ENCODE measurements around the gene SLC8A2.

The SLC8A2 gene

DNA sequence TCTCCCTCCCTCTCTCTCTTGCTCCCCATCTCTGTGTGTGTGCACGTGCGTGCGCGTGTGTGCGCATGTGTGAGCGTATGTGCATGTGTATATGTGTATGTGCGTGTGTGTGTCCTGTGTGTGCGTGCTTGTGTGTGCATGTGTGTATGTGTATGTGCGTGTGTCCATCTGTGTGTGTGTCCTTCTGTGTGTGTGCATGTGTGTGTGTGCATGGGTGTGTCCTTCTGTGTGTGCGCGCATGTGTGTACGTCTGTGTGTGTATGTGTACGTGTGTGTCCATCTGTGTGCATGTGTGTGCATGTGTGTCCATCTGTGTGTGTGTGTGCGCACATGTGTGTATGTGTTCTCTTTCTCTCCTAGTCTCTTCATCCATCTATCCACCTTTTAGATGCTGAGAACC, 12.2 kb downstream of the SLC8A2 start:
- DNase-seq (ENCODE audit: low read depth in 2 of 2), result no peak

DNA sequence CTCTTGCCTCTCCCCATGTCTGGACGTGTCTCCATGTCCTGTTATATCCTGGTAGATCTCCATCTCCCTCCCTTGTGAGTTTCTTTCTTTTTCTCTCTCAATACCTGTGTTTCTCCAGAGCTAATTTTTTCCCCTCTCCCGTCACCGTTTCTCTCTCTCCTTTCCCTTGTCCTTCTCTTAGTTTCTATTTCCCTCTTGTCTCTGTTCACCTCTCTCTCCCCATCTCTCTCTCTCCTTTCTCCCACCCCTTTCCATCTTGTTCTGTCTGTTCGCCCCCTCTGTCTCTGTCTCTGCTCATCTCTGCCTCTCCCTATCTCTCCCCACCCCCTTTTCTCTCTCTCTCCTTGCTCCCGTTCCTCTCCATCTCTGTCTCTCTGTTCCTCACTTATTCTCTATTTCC, 13.0 kb downstream of the SLC8A2 start:
- no peak for DNase-seq (ENCODE audit: low read depth in 2 of 2)

DNA sequence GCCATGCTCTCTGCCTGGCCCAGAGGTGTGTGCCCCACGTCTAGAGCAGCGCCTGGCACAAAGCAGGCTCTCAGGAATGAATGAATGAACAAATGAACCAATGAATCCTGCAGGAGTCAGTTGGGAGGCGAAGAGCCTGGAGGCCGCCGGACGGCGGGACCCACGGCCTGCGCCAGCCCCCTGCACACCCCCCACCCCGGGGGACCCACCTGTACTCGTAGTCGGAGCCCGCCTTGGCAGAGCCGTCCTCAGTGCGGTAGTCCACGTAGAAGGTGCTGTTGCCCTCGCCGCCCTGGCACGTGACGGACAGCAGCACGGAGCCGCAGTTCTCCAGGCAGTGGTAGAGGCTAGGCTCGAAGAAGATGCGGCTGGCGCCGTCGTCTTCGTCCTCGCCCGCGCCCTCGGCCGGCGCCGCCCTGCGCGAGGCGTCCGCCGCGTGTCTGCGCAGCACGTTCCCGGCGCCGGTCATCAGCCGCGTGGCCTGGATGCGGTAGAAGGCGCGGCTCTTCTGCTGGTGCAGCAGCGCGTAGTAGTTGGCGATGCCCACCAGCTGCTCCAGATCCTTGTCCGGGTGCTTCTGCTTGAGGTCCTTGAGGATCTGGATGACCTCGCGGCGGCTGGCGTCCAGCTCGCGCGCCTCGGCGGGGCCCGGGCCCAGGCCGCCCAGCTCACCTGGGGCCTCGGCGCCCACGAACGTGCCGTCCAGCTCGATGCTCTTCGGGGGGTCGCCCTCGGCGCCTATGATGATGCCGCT, 14.8 kb downstream of the SLC8A2 start:
- no peak for DNase-seq (ENCODE audit: low read depth in 2 of 2)

DNA sequence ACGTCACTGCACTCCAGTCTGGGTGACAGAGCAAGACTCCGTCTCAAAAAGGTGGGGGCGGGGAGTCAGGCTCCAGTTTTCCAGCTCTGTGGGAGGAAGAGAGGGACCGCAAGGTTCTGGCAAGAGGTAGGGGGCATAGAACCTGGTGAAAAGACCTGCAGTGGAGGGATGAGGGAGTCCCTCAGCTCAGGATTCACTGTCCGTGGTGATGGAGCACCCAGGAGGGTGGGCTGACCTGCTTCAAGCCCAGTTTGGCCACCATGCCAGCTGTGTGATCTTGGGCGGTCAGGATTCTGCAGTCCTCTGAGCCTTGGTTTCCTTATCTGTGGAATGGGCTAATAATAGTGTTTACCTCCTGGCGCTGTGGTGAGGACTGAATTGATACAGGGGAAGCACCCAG, 21.2 kb downstream of the SLC8A2 start:
- no peak for DNase-seq (ENCODE audit: low read depth in 2 of 2)

DNA sequence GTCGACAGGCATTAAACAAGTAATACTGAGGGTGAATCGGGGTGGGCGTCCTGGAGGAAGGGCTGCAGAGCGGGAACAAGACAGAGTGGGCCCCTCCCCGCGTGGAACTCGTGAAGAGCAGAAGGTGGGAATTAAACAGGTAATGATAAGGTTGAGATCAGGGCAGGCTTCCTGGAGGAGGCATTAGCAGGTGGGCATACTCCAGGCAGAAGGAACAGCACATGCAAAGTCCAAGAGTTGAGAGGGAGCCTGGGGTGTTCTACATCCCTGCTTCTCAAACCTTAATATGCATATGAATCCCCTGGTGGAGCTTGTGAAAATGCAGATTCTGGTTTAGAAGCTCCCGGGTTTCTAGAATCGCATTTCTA, 23.3 kb downstream of the SLC8A2 start:
- no peak for DNase-seq (ENCODE audit: low read depth in 2 of 2)

DNA sequence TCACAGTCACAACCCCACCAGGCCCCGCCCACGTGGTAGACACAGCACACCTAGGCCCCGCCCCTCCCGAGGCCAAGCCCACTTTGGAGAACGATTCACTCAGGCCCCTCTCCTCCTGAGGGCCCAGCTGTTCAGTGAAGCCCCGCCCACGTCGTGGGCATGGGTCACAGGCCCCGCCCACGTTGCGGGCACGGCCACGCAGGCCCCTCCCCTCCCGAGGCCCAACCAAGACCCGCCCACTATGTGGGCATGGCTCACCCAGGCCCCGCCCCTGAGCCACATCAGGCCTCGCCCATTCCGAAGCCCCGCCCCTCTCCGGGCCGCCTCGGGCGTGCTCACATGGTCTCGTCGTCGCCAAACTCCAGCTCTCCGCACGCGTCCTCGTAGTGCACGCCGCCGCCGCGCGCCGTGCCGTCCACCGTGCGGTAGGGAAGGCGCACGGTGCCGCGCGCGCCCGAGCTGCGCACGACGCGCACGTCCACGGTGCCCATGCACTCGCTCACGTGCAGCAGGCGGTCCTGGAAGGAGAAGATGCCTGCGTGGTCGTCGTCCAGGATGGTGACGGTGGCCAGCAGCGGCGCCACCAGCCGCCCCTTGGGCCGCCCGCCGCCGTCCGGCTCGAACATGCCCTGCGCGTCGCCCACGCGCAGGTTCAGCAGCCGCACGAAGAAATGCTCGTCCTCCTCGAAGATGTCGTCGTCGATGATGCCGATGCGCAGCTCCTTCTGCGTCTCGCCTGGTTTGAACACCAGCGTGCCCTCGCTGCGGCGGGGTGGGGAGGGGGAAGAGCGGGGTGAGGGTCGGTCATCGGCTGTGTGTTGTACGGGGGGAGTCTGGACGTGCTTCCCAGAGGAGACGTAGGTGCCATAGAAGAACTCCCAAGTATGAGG, 24.0 kb downstream of the SLC8A2 start:
- peak; percentile 51 to 67 for DNase-seq (ENCODE audit: low read depth in 2 of 2)

DNA sequence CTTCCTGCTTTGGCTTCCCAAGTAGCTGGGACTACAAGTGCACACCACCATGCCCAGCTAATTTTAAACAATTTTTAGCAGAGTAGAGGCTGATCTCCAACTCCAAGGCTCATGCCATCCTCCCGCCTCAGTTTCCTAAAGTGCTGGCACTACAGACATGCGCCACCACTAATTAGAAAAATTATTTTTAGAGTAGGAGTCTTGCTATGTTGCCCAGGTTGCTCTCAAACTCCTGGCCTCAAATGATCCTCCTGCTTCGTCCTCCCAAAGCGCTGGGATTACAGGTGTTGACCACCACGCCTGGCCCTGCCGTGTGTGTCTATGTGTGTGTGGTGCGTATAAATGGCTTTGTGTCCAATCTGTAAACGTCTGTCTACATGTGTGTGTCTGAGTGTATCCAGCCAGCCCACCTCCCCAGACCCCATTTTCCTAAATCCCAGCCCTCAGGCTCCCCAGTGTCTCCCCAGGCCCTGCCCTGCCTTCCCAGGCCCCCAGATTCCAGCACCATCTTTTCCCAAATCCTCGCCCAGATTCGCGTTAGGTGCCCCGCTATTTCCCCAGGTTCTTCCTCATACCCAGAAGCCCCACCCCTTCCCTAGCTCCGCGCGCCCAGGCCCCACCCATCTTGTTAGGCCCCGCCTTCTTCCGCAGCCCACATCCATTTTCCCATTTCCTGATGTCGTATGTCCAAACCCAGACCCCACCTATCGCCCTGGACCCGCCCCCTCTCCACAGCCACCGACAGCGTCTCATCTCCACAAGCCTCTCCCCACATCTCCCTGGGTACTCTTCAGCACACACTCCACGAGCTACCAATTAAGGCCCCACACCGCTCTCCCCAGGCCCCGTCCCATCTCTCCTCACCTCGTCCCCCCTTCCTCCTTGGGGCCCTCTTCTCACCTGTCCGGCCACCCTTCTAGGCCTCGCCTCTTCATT, 24.9 kb downstream of the SLC8A2 start:
- DNase-seq (ENCODE audit: low read depth in 2 of 2), result peak in 1 of 2 donors; percentile 43

DNA sequence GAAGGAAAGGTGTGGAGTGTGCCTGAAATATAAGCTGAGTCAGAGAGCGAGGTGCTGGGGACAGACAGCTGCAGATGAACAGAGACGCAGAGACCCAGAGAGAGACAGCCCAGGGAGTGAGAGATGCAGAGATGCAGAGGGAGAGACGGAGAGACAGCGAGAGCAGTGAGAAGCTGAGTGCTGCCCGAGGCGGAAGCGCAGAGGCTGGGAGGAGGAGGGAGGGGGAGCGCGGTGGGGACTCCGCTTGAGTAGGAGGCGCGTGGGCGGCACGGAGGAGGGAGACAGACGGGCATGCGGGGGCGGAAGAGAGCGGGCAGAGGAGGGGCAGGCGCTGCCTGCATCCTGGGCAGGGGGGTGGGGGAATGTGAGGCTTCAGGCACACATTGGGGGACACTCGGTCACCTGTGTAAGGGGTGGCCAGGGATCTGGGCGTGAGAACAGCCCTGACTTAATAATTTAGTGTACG, 25.7 kb downstream of the SLC8A2 start:
- DNase-seq (ENCODE audit: low read depth in 2 of 2), result peak; percentile 25 to 30

DNA sequence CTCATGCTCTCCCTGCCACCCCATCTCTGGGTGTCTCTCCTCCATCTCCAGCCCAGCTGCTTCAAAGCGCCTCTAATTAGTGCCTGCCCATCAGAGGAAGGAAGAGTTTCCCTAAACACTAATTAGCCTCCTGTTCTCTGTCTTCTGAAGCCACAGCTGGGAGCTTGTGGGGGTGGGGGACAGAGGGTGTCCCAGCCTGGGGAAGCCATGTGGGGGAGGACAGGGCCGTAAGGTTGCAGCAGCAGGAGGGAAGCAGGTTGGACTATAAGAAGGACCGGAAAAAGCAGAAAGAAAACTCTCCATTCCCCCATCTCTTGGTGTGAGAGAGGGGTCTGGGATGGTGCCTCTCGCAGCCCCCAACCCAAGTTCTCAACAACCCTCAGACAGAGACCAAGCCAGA, 26.2 kb downstream of the SLC8A2 start:
- no peak for DNase-seq (ENCODE audit: low read depth in 2 of 2)

DNA sequence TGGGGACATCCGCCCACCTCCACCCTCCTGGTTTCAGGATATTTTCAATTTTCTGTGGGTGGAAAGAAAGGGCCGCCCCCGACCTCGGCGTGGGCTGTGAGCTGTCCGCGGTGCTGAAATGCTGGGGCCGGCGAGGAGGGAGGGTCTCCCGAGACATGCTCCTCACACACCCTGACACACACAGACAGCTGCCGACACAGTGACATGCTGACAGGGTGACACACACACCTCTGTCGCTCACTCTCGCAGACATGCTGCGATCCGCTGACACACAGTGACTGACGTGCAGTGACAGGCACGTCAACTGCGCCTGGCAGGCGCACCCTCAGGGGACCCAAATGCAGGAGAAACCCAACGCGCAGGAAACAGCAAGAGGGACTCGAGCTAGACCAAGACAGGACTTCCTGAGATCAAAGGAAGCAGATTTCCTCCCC, 27.3 kb downstream of the SLC8A2 start:
- no peak for DNase-seq (ENCODE audit: low read depth in 2 of 2)

DNA sequence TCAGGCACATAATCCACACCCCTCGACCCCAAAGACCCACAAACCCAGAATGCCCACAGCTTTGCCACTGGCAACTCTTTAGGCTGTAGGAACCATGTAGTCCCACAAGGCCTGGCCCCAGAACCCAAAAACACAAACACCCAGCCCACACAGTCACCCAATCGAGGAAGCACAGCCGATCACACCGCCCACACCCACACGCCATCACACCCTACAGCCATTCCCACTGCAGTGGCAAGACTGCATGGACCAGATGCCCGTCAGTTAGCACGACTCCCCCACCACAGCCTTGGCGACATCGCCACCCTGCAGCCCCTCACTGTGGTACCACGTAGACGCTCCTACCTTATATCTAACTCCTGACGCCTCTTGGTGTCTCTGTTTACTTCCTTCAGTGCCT, 28.4 kb downstream of the SLC8A2 start:
- no peak for DNase-seq (ENCODE audit: low read depth in 2 of 2)

DNA sequence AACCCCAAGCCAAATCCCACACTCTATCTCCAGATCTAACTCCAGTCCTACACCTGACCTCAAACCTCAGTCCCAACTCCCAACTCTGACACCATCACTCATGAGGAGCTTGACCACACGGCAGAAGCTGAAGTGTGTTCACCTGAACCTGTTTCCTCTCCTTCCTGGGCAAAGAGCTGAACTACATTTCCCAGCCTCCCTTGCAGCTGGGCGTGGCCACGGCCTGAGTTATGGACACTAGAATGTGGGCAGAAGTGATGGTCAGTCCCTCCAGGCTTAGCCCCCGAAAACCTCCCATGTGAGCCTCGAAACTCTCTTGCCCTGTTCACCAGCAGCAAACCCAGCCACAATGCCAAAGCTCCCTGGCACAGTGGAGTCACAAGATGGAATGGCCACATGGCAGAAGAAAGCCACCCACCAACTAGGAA, 32.9 kb downstream of the SLC8A2 start:
- no peak for DNase-seq (ENCODE audit: low read depth in 2 of 2)

DNA sequence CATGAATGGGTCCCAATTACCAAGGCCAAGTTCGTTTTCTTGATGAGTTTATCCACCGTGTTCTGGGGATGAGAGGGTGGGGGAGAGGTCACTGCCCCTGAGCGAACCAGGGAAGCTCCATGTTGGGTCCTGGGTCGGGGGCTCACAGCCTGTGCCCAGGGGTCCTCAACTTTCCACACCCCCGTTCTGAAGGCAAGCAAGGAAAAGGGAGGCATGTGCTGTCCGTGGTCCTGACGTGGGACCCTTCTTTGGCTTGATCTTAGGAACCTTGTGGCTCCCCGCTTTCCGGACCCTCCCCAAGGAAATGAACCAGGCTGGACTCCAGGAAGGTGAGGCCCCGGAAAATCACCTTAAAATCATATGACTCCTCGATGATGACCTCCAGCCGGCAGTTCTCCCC, 34.2 kb downstream of the SLC8A2 start:
- no peak for DNase-seq (ENCODE audit: low read depth in 2 of 2)

DNA sequence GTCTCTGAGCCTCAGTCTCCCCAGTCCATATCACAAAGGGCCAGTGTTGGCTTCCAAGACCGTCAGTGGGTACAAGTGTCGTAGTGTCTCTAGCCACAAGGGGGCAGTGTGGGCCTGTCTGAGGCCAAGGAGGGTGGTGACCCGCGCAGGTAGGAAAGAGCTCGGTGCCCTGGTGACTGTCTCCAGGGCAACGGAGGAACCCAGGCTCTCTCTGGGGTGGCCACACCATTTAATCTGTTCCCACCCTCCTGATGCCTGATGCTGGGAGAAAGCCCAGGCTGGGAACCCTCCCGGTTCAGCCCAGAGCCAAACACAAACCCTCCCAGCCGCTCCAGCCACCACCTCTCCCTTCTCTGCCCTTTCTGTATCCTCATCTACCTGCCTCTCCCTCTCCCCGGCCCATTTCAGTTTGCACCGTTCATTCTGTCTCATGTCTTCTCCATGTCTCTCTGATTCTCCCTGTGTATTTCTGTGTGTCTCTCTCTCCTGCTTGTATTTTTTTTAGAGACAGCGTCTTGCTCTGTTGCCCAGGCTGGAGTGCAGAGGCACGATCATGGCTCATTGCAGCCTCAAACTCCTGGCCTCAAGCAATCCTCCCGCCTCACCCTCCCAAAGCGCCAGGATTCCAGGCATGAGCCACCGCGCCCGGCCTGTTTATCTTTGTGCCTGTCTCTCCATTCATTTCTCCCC, 34.8 kb downstream of the SLC8A2 start:
- DNase-seq (ENCODE audit: low read depth in 2 of 2), result peak; percentile 73 to 79

DNA sequence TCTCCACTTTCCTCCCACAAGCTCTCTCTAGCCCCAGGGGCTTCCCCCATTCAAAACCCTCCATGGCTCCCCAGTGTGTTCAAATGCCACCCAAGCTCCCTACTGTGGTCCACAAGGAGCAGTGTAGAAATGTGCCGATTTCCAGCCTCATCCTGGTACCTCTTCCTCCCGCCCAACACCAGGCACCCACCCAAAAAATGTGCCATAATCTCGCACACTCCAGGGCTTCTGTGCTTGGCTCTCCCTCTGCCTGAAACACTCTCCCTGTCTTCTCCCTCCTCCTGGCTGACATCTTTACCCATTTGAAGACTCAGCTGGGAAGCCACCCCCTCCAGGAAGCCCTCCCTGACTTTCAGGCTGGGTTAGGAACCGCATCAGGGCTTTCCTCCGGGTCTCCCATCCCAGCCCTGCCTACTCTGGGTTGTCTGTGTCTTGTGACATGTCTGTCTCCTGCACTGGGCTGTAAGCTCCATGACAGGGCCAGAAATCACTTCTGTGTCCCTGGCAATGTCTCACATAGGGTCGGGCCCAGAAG, 35.7 kb downstream of the SLC8A2 start:
- DNase-seq (ENCODE audit: low read depth in 2 of 2), result no peak

DNA sequence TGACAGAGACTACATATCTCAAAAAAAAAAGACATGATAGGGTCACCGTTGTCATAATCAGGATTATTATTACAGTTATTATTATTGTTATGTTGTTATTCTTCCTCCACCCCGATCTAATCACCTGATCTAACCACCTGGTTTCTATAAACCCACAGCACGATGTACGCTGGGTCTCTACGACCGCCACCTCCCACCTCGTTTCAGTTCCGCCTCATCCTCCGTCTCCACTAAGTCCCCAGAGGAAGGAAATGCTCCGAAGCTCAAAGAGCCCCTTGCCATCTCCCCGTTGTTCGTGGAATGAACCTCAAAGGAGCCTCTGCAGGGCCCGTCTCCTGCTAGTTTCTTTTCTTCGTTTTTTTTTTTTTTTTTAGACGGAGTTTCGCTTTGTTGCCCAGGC, 36.5 kb downstream of the SLC8A2 start:
- DNase-seq (ENCODE audit: low read depth in 2 of 2), result no peak

DNA sequence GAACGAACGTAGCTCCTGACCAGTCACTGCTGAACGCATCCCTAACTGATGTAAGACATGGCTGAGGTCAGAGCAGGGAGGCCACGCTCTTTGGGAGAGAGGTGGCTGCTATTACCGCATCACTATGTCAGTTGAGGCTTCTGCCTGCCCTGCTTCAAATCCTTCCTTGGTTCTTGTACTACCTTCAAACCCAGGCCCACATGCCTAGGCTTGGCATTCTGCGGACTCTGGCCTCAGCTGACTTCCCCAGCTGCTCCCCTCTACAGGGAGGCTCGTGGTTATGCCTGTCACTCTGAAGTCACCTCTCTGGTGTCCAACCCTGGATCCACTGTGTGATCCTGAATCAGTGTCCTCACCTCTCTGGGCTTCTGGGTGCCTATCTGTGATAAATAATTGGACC, 37.6 kb downstream of the SLC8A2 start:
- no peak for DNase-seq (ENCODE audit: low read depth in 2 of 2)

DNA sequence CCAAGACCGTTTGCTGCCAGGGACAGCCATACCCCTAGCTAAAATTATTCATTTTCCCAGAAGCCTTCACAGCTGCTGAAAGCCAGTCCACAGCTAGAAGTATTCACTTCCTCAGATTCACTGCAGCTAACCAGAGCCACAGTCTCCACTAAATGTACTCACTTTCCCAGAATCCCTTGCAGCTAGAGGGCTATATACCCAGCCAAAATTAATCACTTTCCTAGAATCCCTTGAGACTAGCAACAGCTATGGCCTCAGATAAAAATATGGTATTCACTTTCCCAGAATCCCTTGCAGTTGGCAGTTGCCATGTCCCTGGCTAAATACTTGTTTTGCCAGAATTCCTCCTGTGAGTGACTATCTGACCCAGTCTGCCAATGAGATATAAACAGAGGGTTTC, 38.6 kb downstream of the SLC8A2 start:
- no peak for DNase-seq (ENCODE audit: low read depth in 2 of 2)

DNA sequence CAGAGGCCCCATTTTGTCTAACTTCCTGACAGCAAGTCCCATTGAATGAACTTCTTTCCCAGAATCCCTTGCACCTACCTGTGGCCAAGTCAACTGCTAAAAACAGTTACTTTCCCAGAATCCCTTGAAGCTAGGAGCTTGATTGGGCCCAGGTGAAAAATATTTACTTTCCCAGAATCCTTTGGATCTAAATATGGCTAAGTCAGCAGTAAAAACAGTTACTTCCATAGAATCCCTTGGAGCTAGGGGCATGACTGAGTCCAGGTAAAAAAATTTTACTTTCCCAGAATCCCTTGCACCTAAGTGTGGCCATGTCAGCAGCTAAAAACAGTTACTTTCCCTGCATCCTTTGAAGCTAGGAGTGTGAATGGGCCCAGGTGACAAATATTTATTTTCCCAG, 39.2 kb downstream of the SLC8A2 start:
- no peak for DNase-seq (ENCODE audit: low read depth in 2 of 2)

DNA sequence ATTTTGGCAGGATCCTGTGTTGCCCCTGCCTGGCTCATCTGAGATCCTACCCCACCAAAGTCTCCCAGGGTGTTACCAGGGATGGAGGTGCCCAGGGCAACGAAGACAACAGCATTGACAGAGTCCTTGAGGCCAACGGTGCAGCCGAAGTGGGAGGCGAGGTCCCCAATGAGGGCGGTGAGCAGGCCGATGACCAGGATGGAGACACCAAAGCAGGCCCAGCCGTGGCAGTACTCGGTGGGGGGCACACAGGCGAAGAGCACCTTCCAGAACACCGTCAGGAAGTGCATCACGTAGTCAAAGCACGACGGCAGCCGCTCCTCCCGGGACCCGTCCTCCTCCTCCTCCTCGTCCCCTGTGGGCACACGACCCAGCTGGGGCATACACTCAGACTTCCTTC, 39.6 kb downstream of the SLC8A2 start:
- DNase-seq (ENCODE audit: low read depth in 2 of 2), result no peak
